Endothelial cell of umbilical vein (primary cell): ENCODE data around the gene EDN1. TPM values are rescaled to one million over a fixed set of nuclear protein-coding genes. Genes with fewer than 3 reads are reported as not detected.
A peak's percentile ranks its signal among the peaks of the same experiment; 100 is the strongest.

ENCODE experiments used
- BruUV-seq: library from RNA; stranded (reverse); fragments of 400-500 nt; replicated peaks from 2 replicates; lab custom pipeline; 2021; lab: Mats Ljungman, UMichigan
- CTCF ChIA-PET: fragments of 300-600, 350-600 bp; sonication (Branson Sonifier 250); formaldehyde crosslinking; loops from one replicate; lab custom pipeline; 2021; ENCODE audit warnings: antibody characterized with exemption, inconsistent platforms; lab: Charles Lee
- POLR2A ChIA-PET: fragments of 300-600, 350-600 bp; sonication (Branson Sonifier 250); formaldehyde crosslinking; loops from one replicate; lab custom pipeline; 2021; ENCODE audit warnings: antibody characterized with exemption, inconsistent platforms; lab: Charles Lee
- DNase-seq: peaks from one replicate; pipeline ENCODE4 v3.0.0-alpha.2; 2011; ENCODE audit warnings: low read depth, low spot score
- FAIRE-seq: peaks from 2 replicates; lab custom pipeline; 2011; peaks lifted over from hg19 to GRCh38; lab: Jason Lieb, UNC
- H2AFZ ChIP-seq: 2 replicates; pipeline ENCODE4 v1.6.0; 2012; ENCODE audit warnings: low read depth, low read length, control low read depth, inconsistent platforms
- H3K27ac ChIP-seq: 2 replicates; pipeline ENCODE4 v1.5.1; 2011; ENCODE audit warnings: low read depth, mild to moderate bottlenecking, control low read depth, low read length, moderate library complexity; ENCODE audit not compliant: insufficient read depth
- H3K27me3 ChIP-seq, 2 experiments: 2 replicates each; pipeline versions ENCODE4 v1.6.0 to v1.6.1; 2011; ENCODE audit warnings: low read length in 2 of 2, mixed read lengths in 1 of 2; ENCODE audit not compliant: control insufficient read depth in 2 of 2, insufficient read depth in 2 of 2
- H3K36me3 ChIP-seq, 2 experiments: 2 replicates in 1 of 2; 3 replicates in 1 of 2; pipeline ENCODE4 v1.5.1; 2011; ENCODE audit warnings: low read length in 2 of 2, mild to moderate bottlenecking in 1 of 2, moderate library complexity in 1 of 2; ENCODE audit not compliant: control insufficient read depth in 2 of 2, insufficient read depth in 2 of 2; ENCODE audit errors: extremely low read depth in 1 of 2
- H3K4me1 ChIP-seq: 3 replicates; pipeline ENCODE4 v1.5.1; 2011; ENCODE audit warnings: mild to moderate bottlenecking, low read length; ENCODE audit not compliant: control insufficient read depth, insufficient read depth; ENCODE audit errors: extremely low read depth
- H3K4me2 ChIP-seq: 2 replicates; pipeline ENCODE4 v1.6.1; 2011; ENCODE audit warnings: low read length, control low read depth, mixed read lengths; ENCODE audit not compliant: insufficient read depth
- H3K4me3 ChIP-seq, 3 experiments: fragments of 200-600 bp in 1 of 3; sonication (generic), shearing (Covaris generic) in 1 of 3; replicated peaks in 1 of 3; 2 replicates each; pipeline ENCODE4 v1.5.1; 2011 to 2016; ENCODE audit warnings: control low read depth in 3 of 3, low read length in 3 of 3, mild to moderate bottlenecking in 2 of 3, inconsistent platforms in 1 of 3, low read depth in 1 of 3, moderate library complexity in 1 of 3; ENCODE audit not compliant: insufficient read depth in 1 of 3
- H3K79me2 ChIP-seq: 2 replicates; pipeline ENCODE4 v1.6.0; 2012; ENCODE audit warnings: low read length, inconsistent platforms; ENCODE audit not compliant: control insufficient read depth, insufficient read depth
- H3K9ac ChIP-seq: replicated peaks from 2 replicates; pipeline ENCODE3; 2011; ENCODE audit warnings: low read length, control low read depth; ENCODE audit not compliant: insufficient read depth; ENCODE audit errors: extremely low read depth
- H3K9me1 ChIP-seq: replicated peaks from 3 replicates; pipeline ENCODE4 v1.6.0; 2011; ENCODE audit warnings: mild to moderate bottlenecking, low read length; ENCODE audit not compliant: control insufficient read depth, insufficient read depth; ENCODE audit errors: extremely low read depth
- H3K9me3 ChIP-seq: replicated peaks from 2 replicates; pipeline ENCODE4 v1.5.1; 2012; ENCODE audit warnings: low read length, inconsistent platforms; ENCODE audit not compliant: control insufficient read depth, insufficient read depth
- H4K20me1 ChIP-seq: replicated peaks from 2 replicates; pipeline ENCODE3; 2011; ENCODE audit warnings: mild to moderate bottlenecking, low read length; ENCODE audit not compliant: control insufficient read depth, insufficient read depth; ENCODE audit errors: extremely low read depth
- CTCF ChIP-seq, 2 donors: IDR thresholded peaks; 1 replicate in 1 of 2; 2 replicates in 1 of 2; pipeline ENCODE4 v1.5.1; 2011; ENCODE audit warnings: low read length in 2 of 2, mild to moderate bottlenecking in 2 of 2, moderate library complexity in 2 of 2, control low read depth in 1 of 2, inconsistent platforms in 1 of 2, low read depth in 1 of 2; ENCODE audit not compliant: insufficient read depth in 1 of 2; ENCODE audit errors: extremely low read depth in 1 of 2
- FOS ChIP-seq: IDR thresholded peaks from 2 replicates; pipeline ENCODE4 v1.6.1; 2011; ENCODE audit warnings: mild to moderate bottlenecking, low read length, moderate library complexity, borderline replicate concordance; ENCODE audit not compliant: insufficient read depth
- POLR2A ChIP-seq: IDR thresholded peaks from 2 replicates; pipeline ENCODE4 v1.6.1; 2012; ENCODE audit warnings: low read depth, mild to moderate bottlenecking, control low read depth, low read length
- POLR2AphosphoS5 ChIP-seq: IDR thresholded peaks from 2 replicates; pipeline ENCODE4 v1.6.1; 2012; ENCODE audit warnings: low read depth, mild to moderate bottlenecking, control low read depth, low read length, moderate library complexity; ENCODE audit not compliant: insufficient read depth
- dilution Hi-C: fragments of 300-500 bp; cut with MboI; formaldehyde crosslinking; loops from one replicate; pipeline ENCODE4 v1.15.0; 2019; ENCODE audit warnings: low sequenced_read_pairs; ENCODE audit not compliant: extremely low pct_ligation_motif_present
- intact Hi-C: fragments of 100-400 bp; cut with micrococcal nuclease; formaldehyde crosslinking; loops from one replicate; pipeline ENCODE4 v1.10.0; 2022
- polyA plus RNA-seq, 4 experiments: library from polyadenylated mRNA; depleted of rRNA in 3 of 4; stranded (reverse) in 3 of 4; unstranded in 1 of 4; fragments of >200 nt; gene quantifications; 2 replicates each; pipeline versions ENCODE4 v1.2.1 to v1.2.3, GENCODE V29; 2011 to 2012; ENCODE audit warnings: missing spikeins in 1 of 4
- total RNA-seq: library from RNA; stranded (reverse); gene quantifications from 2 replicates; pipeline ENCODE4 v1.2.3, GENCODE V29; 2021
- TF ChIP-seq, protein P1 (sequence below): IDR thresholded peaks from 2 replicates; pipeline ENCODE4 v1.6.1; 2011; ENCODE audit not compliant: insufficient read depth, insufficient read length

The EDN1 gene
- total and polyA plus RNA-seq, 2 donors (not counting 3 experiments of a cell fraction or from before 2014, with no cell fraction given) = 493 to 498 TPM

DNA sequence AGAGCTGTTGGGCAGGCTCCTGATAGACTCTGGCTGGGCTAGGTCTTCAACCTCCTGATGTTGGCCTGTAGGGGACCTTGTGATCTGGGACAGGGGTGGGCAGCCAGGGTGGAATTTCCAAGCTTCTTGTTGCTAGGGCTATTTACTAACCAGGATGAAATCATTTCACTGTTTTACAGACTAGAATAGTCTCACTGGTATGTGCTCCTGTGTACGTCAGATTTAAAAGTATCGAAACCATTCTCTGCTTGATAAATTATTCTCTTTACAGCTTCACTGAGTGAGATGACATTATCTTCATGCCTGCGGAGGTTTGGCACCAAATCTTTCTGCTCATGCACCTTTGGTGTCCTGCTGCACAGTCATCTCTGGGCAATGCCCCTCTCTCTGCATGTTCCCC is 10.9 kb downstream of the EDN1 start:
- ChIA-PET CTCF (interaction anchor here (0.9 to 9.6 kb wide), 14 partner anchors 9 to 646 kb away, joined by 3 to 203 read pairs (median 8); partner anchors contain the start of gene EDN1), POLR2A (interaction anchor here (1.6 to 5.7 kb wide), 6 partner anchors 11 to 304 kb away, joined by 5 to 39 read pairs (median 30); partner anchors contain the start of gene EDN1)
- dilution Hi-C loops (no loop called here), intact Hi-C loops (no loop called here)
- Histone ChIP-seq H3K9me3 (no peaks in the 10 kb centered on the region), H2AFZ (no peak overlapping the region), H3K9me1 (no peaks in the 10 kb centered on the region), H3K4me1 (peaks cover 3% of the 10 kb centered on the region), H3K4me3 (no peak overlapping the region), H4K20me1 (no peaks in the 10 kb centered on the region), H3K9ac (no peak overlapping the region), H3K36me3 (peaks cover 3 to 8% of the 10 kb centered on the region in 2 experiments), H3K79me2 (peaks cover 2% of the 10 kb centered on the region), H3K27ac (no peak overlapping the region), H3K4me2 (no peak overlapping the region), H3K27me3 (no peaks in the 10 kb centered on the region)
- peak in 1 of 2 donors; percentile 1 for TF ChIP-seq CTCF (IDR thresholded peaks at IDR 0.05; ENCODE audit: extremely low read depth in 1 of 2, insufficient read depth in 1 of 2, low read depth in 1 of 2, low read length in 2 of 2)
- no peak for TF ChIP-seq FOS
- BruUV-seq = no TSS peak
- DNase-seq = peak; percentile 25
- no peak for FAIRE-seq

DNA sequence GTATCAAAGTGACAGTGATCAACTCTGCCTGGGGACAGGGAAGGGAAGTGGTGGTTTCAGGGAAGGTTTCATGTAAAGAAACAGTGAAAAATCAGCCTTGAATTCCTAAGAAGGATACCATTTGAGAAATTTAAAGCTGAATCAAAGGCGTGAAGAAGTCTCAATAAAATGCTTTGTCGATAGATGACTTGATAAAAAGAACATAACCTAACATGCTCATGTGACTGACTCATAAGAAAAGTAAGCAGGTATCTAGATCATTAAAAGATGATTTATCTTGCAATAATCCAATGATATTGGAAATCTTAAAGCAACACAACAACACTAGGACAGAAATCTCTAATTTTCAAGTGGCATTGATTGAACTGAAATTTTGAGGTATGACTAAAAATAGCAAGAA is 14.3 kb downstream of the EDN1 start:
- ChIA-PET CTCF (interaction anchor here (0.9 to 9.6 kb wide), 4 partner anchors 9 to 301 kb away, joined by 3 to 203 read pairs (median 4); no protein-coding TSS in a partner anchor), POLR2A (interaction anchor here (1.2 kb wide), 1 partner anchor 9 kb away, joined by 4 read pairs; no protein-coding TSS in a partner anchor)
- TF ChIP-seq CTCF (IDR thresholded peaks at IDR 0.05; ENCODE audit: extremely low read depth in 1 of 2, insufficient read depth in 1 of 2, low read depth in 1 of 2, low read length in 2 of 2) (no peak), POLR2AphosphoS5 (no peak), POLR2A (no peak)
- TF ChIP-seq, protein P1, sequence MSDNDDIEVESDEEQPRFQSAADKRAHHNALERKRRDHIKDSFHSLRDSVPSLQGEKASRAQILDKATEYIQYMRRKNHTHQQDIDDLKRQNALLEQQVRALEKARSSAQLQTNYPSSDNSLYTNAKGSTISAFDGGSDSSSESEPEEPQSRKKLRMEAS = no peak
- DNase-seq (no peak), FAIRE-seq (no peak)
- Histone ChIP-seq H3K36me3 (no peaks in the 10 kb centered on the region), H3K27ac (no peak overlapping the region), H3K9me3 (no peaks in the 10 kb centered on the region), H4K20me1 (no peaks in the 10 kb centered on the region), H2AFZ (no peak overlapping the region), H3K9ac (no peak overlapping the region), H3K4me3 (no peak overlapping the region), H3K4me1 (no peaks in the 10 kb centered on the region), H3K27me3 (no peaks in the 10 kb centered on the region), H3K4me2 (no peak overlapping the region), H3K9me1 (no peaks in the 10 kb centered on the region), H3K79me2 (no peaks in the 10 kb centered on the region)
- intact Hi-C loops = no loop called here
- BruUV-seq = no TSS peak
- dilution Hi-C loops = no loop called here
